Astrocyte of the spinal cord (primary cell): ENCODE results near the gene KCNH2.

Experiments
- DNase-seq: peaks from one replicate; pipeline ENCODE4 v3.0.0; 2011; ENCODE audit warnings: low read depth, low spot score
- H3K4me3 ChIP-seq: 2 replicates; pipeline ENCODE4 v1.5.1; 2011; ENCODE audit warnings: low read depth, mild to moderate bottlenecking, low read length, moderate library complexity
- CTCF ChIP-seq: IDR thresholded peaks from 2 replicates; pipeline ENCODE4 v1.5.1; 2012; ENCODE audit warnings: low read depth, mild to moderate bottlenecking, low read length, inconsistent platforms
- in situ Hi-C: cut with HindIII; loops from 2 replicates; pipeline ENCODE4 v1.10.0; 2017; ENCODE audit warnings: low sequenced_read_pairs

KCNH2 gene

DNA sequence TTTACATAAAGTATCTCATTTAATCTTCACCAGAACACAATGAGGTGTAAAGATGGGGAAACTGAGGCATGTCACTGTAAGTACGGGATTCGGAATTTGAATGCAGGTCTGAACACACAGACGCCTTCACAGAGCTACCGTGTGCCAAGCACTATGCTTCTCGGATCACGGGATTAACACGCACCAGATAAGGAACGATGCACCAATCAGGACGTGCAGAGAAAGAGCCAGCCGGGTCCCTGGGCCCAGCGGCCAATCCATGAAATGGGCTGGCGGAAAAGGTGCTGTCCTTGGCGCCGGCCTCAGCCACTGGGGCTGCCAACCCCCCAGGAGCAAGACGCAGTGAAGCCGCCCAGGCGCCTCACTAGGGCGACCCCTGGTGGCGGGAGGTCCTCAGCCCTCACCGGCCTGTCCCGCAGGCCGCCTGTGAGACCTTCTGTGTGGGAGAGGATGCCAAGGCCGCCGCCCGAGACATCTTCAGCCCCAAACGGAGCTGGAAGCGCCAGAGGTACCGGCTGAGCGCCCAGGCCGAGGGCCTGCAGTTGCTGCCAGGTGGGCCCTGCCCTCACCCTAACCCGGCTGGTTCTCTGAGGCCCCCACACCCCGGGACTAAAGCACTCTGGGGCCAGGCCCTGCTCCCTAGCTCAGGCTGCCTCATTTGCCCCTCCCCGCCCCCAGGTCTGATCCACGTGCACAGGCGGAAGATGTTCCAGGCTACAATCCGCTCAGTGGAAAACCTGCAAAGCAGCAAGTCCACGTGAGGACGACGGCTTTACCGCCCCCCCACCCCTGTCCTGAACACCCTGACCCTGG lies 30.6 kb upstream of the KCNH2 start:
- no peak overlapping the region for H3K4me3 ChIP-seq
- in situ Hi-C loops = no loop called here
- no peak for DNase-seq
- TF ChIP-seq CTCF = peak; percentile 79

DNA sequence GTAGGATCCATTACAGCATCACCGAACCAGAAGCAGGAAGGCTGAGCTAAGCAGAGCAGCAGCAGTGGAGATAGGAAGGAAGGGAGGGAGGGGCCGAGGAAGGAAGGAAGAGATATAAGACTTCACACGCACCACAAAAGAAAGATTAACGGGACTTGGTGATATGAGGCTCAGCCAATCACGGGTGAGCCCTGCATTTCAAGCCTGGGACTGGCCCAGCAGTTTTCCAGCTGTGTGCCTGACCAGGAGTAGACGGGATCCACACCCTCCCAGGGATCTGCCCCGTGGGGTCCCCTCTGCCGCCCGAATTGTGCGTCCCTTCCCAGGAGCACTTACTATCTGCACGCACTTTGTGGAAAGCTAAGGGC lies 30.0 kb upstream of the KCNH2 start:
- H3K4me3 ChIP-seq = no peak overlapping the region
- DNase-seq = no peak
- in situ Hi-C loops = no loop called here
- no peak for TF ChIP-seq CTCF

DNA sequence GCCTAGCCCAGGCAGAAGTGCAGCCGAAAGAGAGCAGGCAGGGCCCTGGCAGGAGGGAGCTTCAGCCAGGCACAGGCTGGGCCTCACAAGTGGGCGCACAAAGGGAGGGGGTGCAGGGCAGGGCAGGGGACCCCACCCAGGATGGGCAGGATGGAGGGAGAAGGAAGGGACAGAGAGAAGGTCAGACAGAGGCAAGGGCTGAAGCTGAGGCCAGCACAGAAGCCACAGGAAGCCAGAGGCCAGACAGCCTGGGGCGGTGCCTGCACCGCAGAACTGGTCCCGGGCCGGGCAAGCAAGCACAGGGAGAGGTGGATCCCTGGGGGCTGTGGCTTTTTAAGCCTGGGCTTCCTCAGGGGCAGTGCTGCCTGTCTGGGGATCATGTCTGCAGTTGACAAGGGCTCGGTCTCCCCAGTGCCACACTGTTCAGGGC lies 29.4 kb upstream of the KCNH2 start:
- in situ Hi-C loops = no loop called here
- no peak for TF ChIP-seq CTCF
- DNase-seq = no peak
- no peak overlapping the region for H3K4me3 ChIP-seq

DNA sequence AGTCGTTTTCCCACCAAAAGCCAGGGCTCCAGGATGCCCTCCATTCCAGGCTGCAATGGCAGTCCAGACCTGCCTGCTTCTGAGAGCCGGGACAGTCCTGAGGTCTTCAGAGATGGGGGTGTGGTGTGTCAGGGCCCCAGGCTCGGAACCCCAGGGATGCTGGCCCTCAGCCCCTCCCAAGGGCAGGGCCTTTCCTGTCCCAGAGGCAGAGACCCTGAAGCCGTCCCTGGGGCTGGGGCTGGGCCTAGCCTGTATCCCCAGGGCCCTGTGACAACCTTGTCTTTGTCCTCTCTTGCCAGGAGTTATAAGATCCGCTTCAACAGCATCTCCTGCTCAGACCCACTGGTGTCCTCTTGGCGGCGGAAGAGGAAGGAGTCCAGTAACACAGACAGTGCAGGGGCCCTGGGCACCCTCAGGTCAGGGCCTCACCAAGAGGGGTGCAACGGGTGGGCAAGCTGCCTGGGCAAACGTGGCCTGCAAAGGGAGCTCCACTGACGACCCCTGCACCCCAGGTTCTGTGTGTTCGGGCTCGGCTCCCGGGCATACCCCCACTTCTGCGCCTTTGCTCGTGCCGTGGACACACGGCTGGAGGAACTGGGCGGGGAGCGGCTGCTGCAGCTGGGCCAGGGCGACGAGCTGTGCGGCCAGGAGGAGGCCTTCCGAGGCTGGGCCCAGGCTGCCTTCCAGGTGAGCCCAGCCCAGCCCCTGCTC lies 28.6 kb upstream of the KCNH2 start:
- in situ Hi-C loops = no loop called here
- no peak for DNase-seq
- no peak overlapping the region for H3K4me3 ChIP-seq
- TF ChIP-seq CTCF = no peak

GRCh38 chr7:151005566-151005965 lies 27.4 kb upstream of the KCNH2 start:
- no peak for TF ChIP-seq CTCF
- in situ Hi-C loops = no loop called here
- H3K4me3 ChIP-seq = no peak overlapping the region
- no peak for DNase-seq

DNA sequence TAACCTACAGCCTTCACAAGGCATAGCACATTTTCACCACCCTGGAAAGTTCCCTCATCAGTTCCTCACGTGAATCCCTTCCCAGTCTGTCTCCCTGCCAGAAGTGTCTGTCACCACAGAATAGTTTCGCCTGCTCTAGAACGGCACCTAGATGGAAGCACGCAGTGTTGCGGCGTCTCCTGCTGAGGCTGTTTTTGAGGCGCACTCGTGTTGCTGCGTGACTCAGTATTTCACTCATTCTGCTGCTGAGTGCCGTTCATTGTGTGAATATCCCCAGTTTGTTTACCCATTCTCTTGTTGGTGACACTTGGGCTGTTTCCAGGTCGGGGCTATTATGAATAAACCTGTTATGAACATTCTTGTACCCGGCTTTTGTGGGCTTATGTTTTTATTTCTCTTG lies 25.5 kb upstream of the KCNH2 start:
- no peak for TF ChIP-seq CTCF
- no peak for DNase-seq
- H3K4me3 ChIP-seq = no peak overlapping the region
- in situ Hi-C loops = no loop called here
